ENCODE data around the gene MGMT.

GRCh38 chr10:129442866-129443265 lies 24.2 kb upstream of the MGMT start:
- no peak for TF ChIP-seq CTCF (conservative IDR thresholded peaks at IDR 0.05 in 1 of 2, IDR thresholded peaks at IDR 0.05 in 1 of 2; ENCODE audit: extremely low read depth in 1 of 2, insufficient read depth in 1 of 2, low read depth in 1 of 2, low read length in 2 of 2)
- no peak for TF ChIP-seq EZH2 (IDR thresholded peaks at IDR 0.05; ENCODE audit: borderline replicate concordance, low read length)
